Measurements from ENCODE around the gene NCAM2. TPM values are rescaled to one million over a fixed set of nuclear protein-coding genes. Genes with fewer than 3 reads are reported as not detected.

Gene NCAM2
- total and polyA plus RNA-seq, 2 donors (not counting 3 experiments of a cell fraction or from before 2014, with no cell fraction given), result 0.11 to 0.27 TPM

- H3K4me3 ChIP-seq (replicated peaks in 1 of 3; ENCODE audit: insufficient read depth in 1 of 3, low read depth in 1 of 3, low read length in 3 of 3), result no peak overlapping the region
- H3K27me3 ChIP-seq (ENCODE audit: control insufficient read depth in 2 of 2, insufficient read depth in 2 of 2, low read length in 2 of 2), result no peaks in the 10 kb centered on the region
- H3K9me3 ChIP-seq (replicated peaks; ENCODE audit: control insufficient read depth, insufficient read depth, low read length), result no peaks in the 10 kb centered on the region
- DNase-seq (ENCODE audit: low read depth, low spot score) (no peak), FAIRE-seq (no peak)
- dilution Hi-C loops (cut with MboI; ENCODE audit: extremely low pct_ligation_motif_present, low sequenced_read_pairs) (no loop called here), intact Hi-C loops (cut with micrococcal nuclease) (no loop called here)
- H3K4me2 ChIP-seq (ENCODE audit: insufficient read depth, low read length), result no peak overlapping the region
- ChIA-PET POLR2A (no interaction called here), CTCF (no interaction called here)
- no peaks in the 10 kb centered on the region for H3K4me1 ChIP-seq (ENCODE audit: control insufficient read depth, extremely low read depth, insufficient read depth, low read length)
- no peaks in the 10 kb centered on the region for H3K36me3 ChIP-seq (ENCODE audit: control insufficient read depth in 2 of 2, extremely low read depth in 1 of 2, insufficient read depth in 2 of 2, low read length in 2 of 2)
- H2AFZ ChIP-seq (ENCODE audit: low read depth, low read length), result no peak overlapping the region
- H4K20me1 ChIP-seq (replicated peaks; ENCODE audit: control insufficient read depth, extremely low read depth, insufficient read depth, low read length), result no peaks in the 10 kb centered on the region
- no peak overlapping the region for H3K27ac ChIP-seq (ENCODE audit: insufficient read depth, low read depth, low read length)
- no peak for TF ChIP-seq GATA2 (IDR thresholded peaks at IDR 0.05; ENCODE audit: insufficient read depth, insufficient read length, low read depth, low read length)
- TF ChIP-seq MAX (IDR thresholded peaks at IDR 0.05; ENCODE audit: insufficient read depth, insufficient read length), result no peak
- TF ChIP-seq, protein P1, sequence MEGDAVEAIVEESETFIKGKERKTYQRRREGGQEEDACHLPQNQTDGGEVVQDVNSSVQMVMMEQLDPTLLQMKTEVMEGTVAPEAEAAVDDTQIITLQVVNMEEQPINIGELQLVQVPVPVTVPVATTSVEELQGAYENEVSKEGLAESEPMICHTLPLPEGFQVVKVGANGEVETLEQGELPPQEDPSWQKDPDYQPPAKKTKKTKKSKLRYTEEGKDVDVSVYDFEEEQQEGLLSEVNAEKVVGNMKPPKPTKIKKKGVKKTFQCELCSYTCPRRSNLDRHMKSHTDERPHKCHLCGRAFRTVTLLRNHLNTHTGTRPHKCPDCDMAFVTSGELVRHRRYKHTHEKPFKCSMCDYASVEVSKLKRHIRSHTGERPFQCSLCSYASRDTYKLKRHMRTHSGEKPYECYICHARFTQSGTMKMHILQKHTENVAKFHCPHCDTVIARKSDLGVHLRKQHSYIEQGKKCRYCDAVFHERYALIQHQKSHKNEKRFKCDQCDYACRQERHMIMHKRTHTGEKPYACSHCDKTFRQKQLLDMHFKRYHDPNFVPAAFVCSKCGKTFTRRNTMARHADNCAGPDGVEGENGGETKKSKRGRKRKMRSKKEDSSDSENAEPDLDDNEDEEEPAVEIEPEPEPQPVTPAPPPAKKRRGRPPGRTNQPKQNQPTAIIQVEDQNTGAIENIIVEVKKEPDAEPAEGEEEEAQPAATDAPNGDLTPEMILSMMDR (IDR thresholded peaks at IDR 0.05; ENCODE audit: extremely low read depth in 1 of 2, insufficient read depth in 1 of 2, low read depth in 1 of 2, low read length in 2 of 2), result no peak
- TF ChIP-seq FOS (IDR thresholded peaks at IDR 0.05; ENCODE audit: borderline replicate concordance, insufficient read depth, low read length), result no peak
- no peak for TF ChIP-seq POLR2A (IDR thresholded peaks at IDR 0.05; ENCODE audit: low read depth, low read length)
- TF ChIP-seq MYC (IDR thresholded peaks at IDR 0.05; ENCODE audit: low read depth, low read length), result no peak
- no peak for TF ChIP-seq POLR2AphosphoS5 (IDR thresholded peaks at IDR 0.05; ENCODE audit: insufficient read depth, low read depth, low read length)
- no peak for TF ChIP-seq JUN (IDR thresholded peaks at IDR 0.05; ENCODE audit: borderline replicate concordance, insufficient read depth, insufficient read length, low read depth)
- no peak for TF ChIP-seq EZH2 (IDR thresholded peaks at IDR 0.05; ENCODE audit: borderline replicate concordance, low read depth, low read length, severe bottlenecking)
- no peak overlapping the region for H3K9ac ChIP-seq (replicated peaks; ENCODE audit: extremely low read depth, insufficient read depth, low read length)
- BruUV-seq (replicated peaks), result no TSS peak
- no peaks in the 10 kb centered on the region for H3K79me2 ChIP-seq (ENCODE audit: control insufficient read depth, insufficient read depth, low read length)
- H3K9me1 ChIP-seq (replicated peaks; ENCODE audit: control insufficient read depth, extremely low read depth, insufficient read depth, low read length), result no peaks in the 10 kb centered on the region
Measured at GRCh38 chr21:21085206-21085605, 87.0 kb downstream of the NCAM2 start.
